UCSD-AML1 (cell line): Measurements from ENCODE around the gene MRPL18.

Experiments used
- DNase-seq: peaks from one replicate; lab custom pipeline; 2025; ENCODE audit not compliant: unreplicated experiment; lab: John Stamatoyannopoulos, UW

Gene MRPL18

GRCh38 chr6:159838020-159838744, 47.9 kb downstream of the MRPL18 start:
- DNase-seq = no peak

GRCh38 chr6:159842035-159842434, 51.8 kb downstream of the MRPL18 start:
- no peak for DNase-seq

DNA sequence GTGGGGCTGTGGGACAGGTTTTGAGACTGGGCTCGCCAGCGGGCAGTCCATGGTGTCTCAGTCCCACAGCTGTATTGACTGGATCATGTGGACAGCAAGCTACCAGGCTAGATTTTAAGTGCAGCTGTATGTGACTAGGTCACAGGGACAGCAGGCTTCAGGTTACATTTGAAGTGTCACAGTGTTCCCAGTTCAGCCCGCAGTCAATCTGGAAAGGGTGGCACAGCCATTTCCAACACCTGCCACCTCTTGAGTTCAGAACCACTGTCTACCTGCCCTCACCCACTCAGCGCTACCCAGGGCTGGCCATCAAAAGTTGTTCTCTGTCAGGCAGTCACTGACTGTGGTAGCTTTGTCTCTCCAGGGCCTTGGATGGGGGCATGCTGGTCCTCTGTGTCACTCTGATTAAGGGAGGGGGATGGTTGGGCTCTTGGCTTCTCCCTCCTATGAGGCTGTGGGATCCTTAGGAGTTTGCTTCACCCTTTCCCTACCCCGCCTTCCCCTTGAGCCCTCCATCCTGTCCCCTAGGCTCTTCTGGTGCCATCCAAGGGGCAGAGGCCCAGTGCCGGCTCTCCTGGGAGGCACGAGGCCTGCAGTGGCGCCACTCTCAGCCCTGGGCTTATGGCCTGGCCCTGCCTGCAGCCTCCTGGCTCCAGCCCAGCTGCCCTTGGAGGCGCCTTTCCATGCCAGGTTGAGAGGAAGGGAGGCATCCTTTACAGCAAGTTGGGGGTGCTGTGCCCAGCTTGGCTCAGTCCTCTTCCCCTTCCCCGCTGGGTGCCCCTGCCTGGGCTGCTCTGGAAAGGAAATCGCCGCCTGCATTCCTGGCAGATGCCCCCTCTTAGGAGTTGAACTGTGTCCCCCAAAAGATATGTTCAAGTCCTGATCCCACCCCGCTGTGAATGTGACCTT, 54.7 kb downstream of the MRPL18 start:
- no peak for DNase-seq
